Loucy (cell line): ENCODE results near the gene MAP7D1.

Source experiments
- EZH2phosphoT487 ChIP-seq: fragments of 200-600 bp; IDR thresholded peaks from 2 replicates; pipeline ENCODE4 v1.6.1; 2018; ENCODE audit warnings: antibody characterized with exemption, mild to moderate bottlenecking, moderate library complexity, borderline replicate concordance
- TF ChIP-seq, protein P1 (sequence below): fragments of 200-600 bp; sonication (generic); conservative IDR thresholded peaks from 2 replicates; pipeline ENCODE4 v1.5.1; 2014; ENCODE audit warnings: mild to moderate bottlenecking, antibody characterized with exemption, low read length

DNA sequence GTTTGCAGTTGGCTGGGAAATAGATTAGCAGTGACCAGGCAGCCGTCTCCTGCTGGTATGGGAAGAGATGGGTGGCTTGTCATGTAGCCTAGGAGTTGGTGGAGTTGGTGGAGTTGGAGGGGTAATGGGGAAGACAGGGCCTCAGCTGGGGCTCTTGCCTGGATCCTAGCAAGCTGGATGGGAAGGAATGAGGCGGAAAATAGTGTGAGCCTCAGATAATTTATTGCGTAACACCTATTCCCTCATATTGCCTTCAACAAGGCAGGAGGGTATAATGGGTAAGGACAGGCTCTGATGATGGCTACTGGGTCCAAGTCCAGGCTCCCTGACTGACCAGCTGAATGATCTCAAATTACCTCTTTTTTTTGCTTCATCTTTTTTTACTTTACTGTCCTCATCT, 12.6 kb downstream of the MAP7D1 start:
- TF ChIP-seq, protein P1, sequence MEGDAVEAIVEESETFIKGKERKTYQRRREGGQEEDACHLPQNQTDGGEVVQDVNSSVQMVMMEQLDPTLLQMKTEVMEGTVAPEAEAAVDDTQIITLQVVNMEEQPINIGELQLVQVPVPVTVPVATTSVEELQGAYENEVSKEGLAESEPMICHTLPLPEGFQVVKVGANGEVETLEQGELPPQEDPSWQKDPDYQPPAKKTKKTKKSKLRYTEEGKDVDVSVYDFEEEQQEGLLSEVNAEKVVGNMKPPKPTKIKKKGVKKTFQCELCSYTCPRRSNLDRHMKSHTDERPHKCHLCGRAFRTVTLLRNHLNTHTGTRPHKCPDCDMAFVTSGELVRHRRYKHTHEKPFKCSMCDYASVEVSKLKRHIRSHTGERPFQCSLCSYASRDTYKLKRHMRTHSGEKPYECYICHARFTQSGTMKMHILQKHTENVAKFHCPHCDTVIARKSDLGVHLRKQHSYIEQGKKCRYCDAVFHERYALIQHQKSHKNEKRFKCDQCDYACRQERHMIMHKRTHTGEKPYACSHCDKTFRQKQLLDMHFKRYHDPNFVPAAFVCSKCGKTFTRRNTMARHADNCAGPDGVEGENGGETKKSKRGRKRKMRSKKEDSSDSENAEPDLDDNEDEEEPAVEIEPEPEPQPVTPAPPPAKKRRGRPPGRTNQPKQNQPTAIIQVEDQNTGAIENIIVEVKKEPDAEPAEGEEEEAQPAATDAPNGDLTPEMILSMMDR, result no peak
- TF ChIP-seq EZH2phosphoT487, result no peak
